MM.1S (cell line): Measurements from ENCODE around the gene BTN2A1.

Experiments
- DNase-seq: peaks from one replicate; pipeline ENCODE4 v3.0.0-alpha.2; 2015
- H2AFZ ChIP-seq: fragments of 300-600 bp; sonication (generic); 2 replicates; pipeline ENCODE4 v1.6.0; 2016; ENCODE audit warnings: antibody characterized with exemption, low read length
- H3F3A ChIP-seq: fragments of 300-600 bp; sonication (generic); 2 replicates; pipeline ENCODE4 v1.6.1; 2016; ENCODE audit warnings: mild to moderate bottlenecking, antibody characterized with exemption, low read length, moderate library complexity, mixed read lengths; ENCODE audit not compliant: insufficient read depth
- H3K27ac ChIP-seq: fragments of 300-600 bp; sonication (generic); 2 replicates; pipeline ENCODE4 v1.5.1; 2016; ENCODE audit warnings: mild to moderate bottlenecking, low read length
- H3K27me3 ChIP-seq: fragments of 300-600 bp; sonication (generic); replicated peaks from 2 replicates; pipeline ENCODE4 v1.6.0; 2016; ENCODE audit warnings: low read length; ENCODE audit not compliant: insufficient read depth
- H3K36me3 ChIP-seq: fragments of 300-600 bp; sonication (generic); replicated peaks from 2 replicates; pipeline ENCODE4 v1.6.1; 2016; ENCODE audit warnings: mild to moderate bottlenecking, low read length, mixed read lengths; ENCODE audit not compliant: insufficient read depth
- H3K4me1 ChIP-seq: fragments of 300-600 bp; sonication (generic); 2 replicates; pipeline ENCODE4 v1.6.1; 2016; ENCODE audit warnings: low read length, mixed read lengths
- H3K4me2 ChIP-seq: fragments of 300-600 bp; sonication (generic); 2 replicates; pipeline ENCODE4 v1.6.0; 2016; ENCODE audit warnings: low read depth, low read length
- H3K4me3 ChIP-seq: fragments of 300-600 bp; sonication (generic); 2 replicates; pipeline ENCODE4 v1.5.1; 2016; ENCODE audit warnings: low read length, mixed read lengths
- H3K79me2 ChIP-seq: fragments of 300-600 bp; sonication (generic); 2 replicates; pipeline ENCODE4 v1.6.1; 2016; ENCODE audit warnings: mixed run types, low read length, mixed read lengths
- H3K9ac ChIP-seq: fragments of 300-600 bp; sonication (generic); 2 replicates; pipeline ENCODE4 v1.6.1; 2016; ENCODE audit warnings: low read length, mixed read lengths
- H3K9me2 ChIP-seq: fragments of 300-600 bp; sonication (generic); replicated peaks from 2 replicates; pipeline ENCODE4 v1.6.1; 2016; ENCODE audit warnings: mild to moderate bottlenecking, low read length, mixed read lengths; ENCODE audit not compliant: insufficient read depth
- H3K9me3 ChIP-seq: fragments of 300-600 bp; sonication (generic); replicated peaks from 2 replicates; pipeline ENCODE4 v1.6.1; 2016; ENCODE audit warnings: mild to moderate bottlenecking, low read length, mixed read lengths; ENCODE audit not compliant: insufficient read depth
- H4K20me1 ChIP-seq: fragments of 300-600 bp; sonication (generic); 2 replicates; pipeline ENCODE4 v1.6.1; 2016; ENCODE audit warnings: mild to moderate bottlenecking, low read length, moderate library complexity, mixed read lengths; ENCODE audit not compliant: insufficient read depth
- EZH2 ChIP-seq: fragments of 300-600 bp; sonication (generic); optimal IDR thresholded peaks from 2 replicates; pipeline ENCODE3; 2017; ENCODE audit warnings: low read depth, mild to moderate bottlenecking, antibody characterized with exemption, low read length, mixed read lengths
- EZH2phosphoT487 ChIP-seq: fragments of 300-600 bp; sonication (generic); IDR thresholded peaks from 2 replicates; pipeline ENCODE4 v1.6.1; 2018; ENCODE audit warnings: antibody characterized with exemption, low read length
- TF ChIP-seq, protein P1 (sequence below): fragments of 300-600 bp; sonication (generic); IDR thresholded peaks from 2 replicates; pipeline ENCODE4 v1.5.1; 2016; ENCODE audit warnings: antibody characterized with exemption, low read length, mixed read lengths

The BTN2A1 gene

DNA sequence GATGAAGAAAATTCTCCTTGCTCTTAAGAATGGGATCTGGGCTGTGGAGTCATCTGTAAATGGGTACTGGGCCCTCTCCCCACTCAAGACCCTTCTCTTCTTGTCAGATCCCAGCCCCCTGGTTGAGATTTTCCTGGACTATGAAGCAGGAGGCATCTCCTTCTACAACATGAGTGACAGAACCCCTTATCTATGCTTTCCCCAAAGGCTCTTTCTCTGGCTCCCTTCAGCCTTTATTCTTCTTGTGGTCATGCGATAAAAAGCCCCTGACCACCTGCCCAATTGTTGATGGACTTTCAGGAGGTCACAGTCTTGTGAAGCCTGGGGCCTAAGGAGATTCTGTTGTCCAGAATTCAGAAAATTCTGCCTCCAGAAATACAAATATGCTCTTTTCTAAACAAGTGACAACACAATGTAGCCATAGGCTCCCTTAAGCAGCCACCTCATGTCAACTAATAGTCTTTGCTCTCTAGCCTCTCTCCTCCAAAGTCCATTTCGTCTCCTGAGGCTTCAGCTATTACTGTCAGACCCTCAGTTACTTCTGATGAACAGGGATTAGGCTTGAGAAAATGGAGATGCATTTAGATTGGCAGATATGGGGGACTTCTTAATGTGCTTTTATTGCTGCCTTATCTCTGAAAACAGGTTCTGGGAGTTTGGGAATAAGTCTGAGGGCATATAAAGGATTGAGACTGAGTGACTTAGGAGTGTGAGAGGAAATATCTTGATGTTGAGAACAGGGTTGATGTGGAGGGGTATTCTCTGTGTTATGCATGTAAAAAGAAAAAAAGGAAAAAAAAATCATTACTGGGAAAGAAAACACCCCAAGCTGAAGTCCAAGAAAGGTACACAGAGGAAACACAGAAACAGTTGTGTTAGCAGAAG lies 20.6 kb downstream of the BTN2A1 start:
- H3K9me3 ChIP-seq = no peaks in the 10 kb centered on the region
- no peaks in the 10 kb centered on the region for H3K9me2 ChIP-seq
- no peak overlapping the region for H2AFZ ChIP-seq
- no peaks in the 10 kb centered on the region for H3K27me3 ChIP-seq
- DNase-seq = no peak
- no peaks in the 10 kb centered on the region for H3K36me3 ChIP-seq
- no peak overlapping the region for H3K4me2 ChIP-seq
- H3K9ac ChIP-seq = no peak overlapping the region
- H4K20me1 ChIP-seq = no peaks in the 10 kb centered on the region
- H3K27ac ChIP-seq = no peak overlapping the region
- H3K4me1 ChIP-seq = peaks cover 13% of the 10 kb centered on the region
- no peak overlapping the region for H3K4me3 ChIP-seq
- TF ChIP-seq EZH2phosphoT487 = no peak
- TF ChIP-seq, protein P1, sequence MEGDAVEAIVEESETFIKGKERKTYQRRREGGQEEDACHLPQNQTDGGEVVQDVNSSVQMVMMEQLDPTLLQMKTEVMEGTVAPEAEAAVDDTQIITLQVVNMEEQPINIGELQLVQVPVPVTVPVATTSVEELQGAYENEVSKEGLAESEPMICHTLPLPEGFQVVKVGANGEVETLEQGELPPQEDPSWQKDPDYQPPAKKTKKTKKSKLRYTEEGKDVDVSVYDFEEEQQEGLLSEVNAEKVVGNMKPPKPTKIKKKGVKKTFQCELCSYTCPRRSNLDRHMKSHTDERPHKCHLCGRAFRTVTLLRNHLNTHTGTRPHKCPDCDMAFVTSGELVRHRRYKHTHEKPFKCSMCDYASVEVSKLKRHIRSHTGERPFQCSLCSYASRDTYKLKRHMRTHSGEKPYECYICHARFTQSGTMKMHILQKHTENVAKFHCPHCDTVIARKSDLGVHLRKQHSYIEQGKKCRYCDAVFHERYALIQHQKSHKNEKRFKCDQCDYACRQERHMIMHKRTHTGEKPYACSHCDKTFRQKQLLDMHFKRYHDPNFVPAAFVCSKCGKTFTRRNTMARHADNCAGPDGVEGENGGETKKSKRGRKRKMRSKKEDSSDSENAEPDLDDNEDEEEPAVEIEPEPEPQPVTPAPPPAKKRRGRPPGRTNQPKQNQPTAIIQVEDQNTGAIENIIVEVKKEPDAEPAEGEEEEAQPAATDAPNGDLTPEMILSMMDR = no peak
- TF ChIP-seq EZH2 = no peak
- H3F3A ChIP-seq = peaks cover 12% of the 10 kb centered on the region
- H3K79me2 ChIP-seq = no peaks in the 10 kb centered on the region

DNA sequence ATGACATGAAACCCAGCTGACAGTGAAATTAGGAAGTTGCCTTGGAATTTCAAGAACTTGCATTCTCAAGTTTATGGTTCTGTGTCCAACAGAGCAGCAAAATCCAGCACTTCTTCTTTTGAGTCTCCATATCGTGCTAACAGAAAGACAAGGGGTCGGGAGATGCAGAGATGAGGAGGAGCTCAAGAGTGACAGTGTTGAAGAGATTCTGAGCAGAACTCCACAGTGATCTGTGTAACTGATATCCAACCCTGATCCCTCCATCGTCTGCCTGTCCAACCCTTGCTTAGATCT lies 21.2 kb downstream of the BTN2A1 start:
- no peak overlapping the region for H3K4me3 ChIP-seq
- peaks cover 12% of the 10 kb centered on the region for H3F3A ChIP-seq
- DNase-seq = no peak
- no peak overlapping the region for H2AFZ ChIP-seq
- no peaks in the 10 kb centered on the region for H3K79me2 ChIP-seq
- H3K9me3 ChIP-seq = no peaks in the 10 kb centered on the region
- peaks cover 18% of the 10 kb centered on the region for H3K4me1 ChIP-seq
- no peak overlapping the region for H3K27ac ChIP-seq
- no peak overlapping the region for H3K9ac ChIP-seq
- no peak for TF ChIP-seq EZH2
- no peak for TF ChIP-seq EZH2phosphoT487
- TF ChIP-seq, protein P1 = no peak
- H3K27me3 ChIP-seq = no peaks in the 10 kb centered on the region
- H3K9me2 ChIP-seq = no peaks in the 10 kb centered on the region
- no peaks in the 10 kb centered on the region for H4K20me1 ChIP-seq
- H3K4me2 ChIP-seq = no peak overlapping the region
- no peaks in the 10 kb centered on the region for H3K36me3 ChIP-seq

DNA sequence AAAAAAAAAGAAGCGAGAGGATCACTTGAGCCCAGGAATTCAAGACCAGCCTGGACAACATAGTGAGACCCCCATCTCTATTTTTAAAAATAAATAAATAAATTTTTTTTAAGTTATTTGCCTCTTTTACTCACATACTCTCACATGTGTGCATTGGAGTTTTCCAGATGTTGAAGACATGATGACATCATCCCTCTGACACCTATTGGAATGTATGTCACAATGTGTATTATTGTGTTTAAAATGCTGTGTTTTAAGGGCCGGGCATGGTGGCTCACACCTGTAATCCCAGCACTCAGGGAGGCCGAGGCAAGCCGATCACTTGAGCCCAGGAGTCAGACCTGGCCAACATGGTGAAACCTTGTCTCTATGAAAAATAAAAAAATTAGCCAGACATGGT lies 24.6 kb downstream of the BTN2A1 start:
- H4K20me1 ChIP-seq = no peaks in the 10 kb centered on the region

More for the DNA sequence above, 24.6 kb downstream of the BTN2A1 start:
- Histone ChIP-seq H3K27me3 (no peaks in the 10 kb centered on the region), H3K9me3 (no peaks in the 10 kb centered on the region), H3K4me2 (no peak overlapping the region), H3K79me2 (no peaks in the 10 kb centered on the region), H3K36me3 (no peaks in the 10 kb centered on the region), H3K27ac (no peak overlapping the region), H3K4me3 (no peak overlapping the region), H2AFZ (no peak overlapping the region), H3F3A (peaks cover 4% of the 10 kb centered on the region; the same call in 1 of the 2 replicates), H3K9me2 (no peaks in the 10 kb centered on the region), H3K4me1 (peaks cover 14% of the 10 kb centered on the region), H3K9ac (no peak overlapping the region)
- no peak for DNase-seq
- TF ChIP-seq, protein P1 = no peak
- TF ChIP-seq EZH2 (no peak), EZH2phosphoT487 (no peak)
